ENCODE results near the gene WARS2.
A peak's percentile ranks its signal among the peaks of the same experiment; 100 is the strongest.

Gene WARS2

GRCh38 chr1:119091618-119092017, 48.8 kb downstream of the WARS2 start:
- no peak overlapping the region for H3K27ac ChIP-seq
- no peak for DNase-seq (ENCODE audit: low read depth, low spot score)

GRCh38 chr1:119090250-119090649, 50.2 kb downstream of the WARS2 start:
- DNase-seq (ENCODE audit: low read depth, low spot score): no peak
- no peak overlapping the region for H3K27ac ChIP-seq

- DNase-seq (ENCODE audit: low read depth, low spot score): no peak
These were observed 53.6 kb downstream of the WARS2 start for GRCh38 chr1:119086830-119087229.

GRCh38 chr1:119084798-119085197, 55.7 kb downstream of the WARS2 start:
- DNase-seq (ENCODE audit: low read depth, low spot score): no peak
- H3K27ac ChIP-seq: no peak overlapping the region

More at GRCh38 chr1:119086830-119087229, 53.6 kb downstream of the WARS2 start:
- H3K27ac ChIP-seq: no peak overlapping the region

GRCh38 chr1:119083980-119084379, 56.5 kb downstream of the WARS2 start:
- DNase-seq (ENCODE audit: low read depth, low spot score): no peak

GRCh38 chr1:119083479-119083878, 57.0 kb downstream of the WARS2 start:
- no peak for DNase-seq (ENCODE audit: low read depth, low spot score)
- H3K27ac ChIP-seq: no peak overlapping the region

More at GRCh38 chr1:119083980-119084379, 56.5 kb downstream of the WARS2 start:
- no peak overlapping the region for H3K27ac ChIP-seq

GRCh38 chr1:119081700-119082099, 58.8 kb downstream of the WARS2 start:
- H3K27ac ChIP-seq: no peak overlapping the region
- DNase-seq (ENCODE audit: low read depth, low spot score): no peak

GRCh38 chr1:119081267-119081666, 59.2 kb downstream of the WARS2 start:
- no peak for DNase-seq (ENCODE audit: low read depth, low spot score)
- H3K27ac ChIP-seq: no peak overlapping the region

- no peak overlapping the region for H3K27ac ChIP-seq
- DNase-seq (ENCODE audit: low read depth, low spot score): peak; percentile 8
These were observed 59.9 kb downstream of the WARS2 start for GRCh38 chr1:119080586-119080985.

- no peak for DNase-seq (ENCODE audit: low read depth, low spot score)
- H3K27ac ChIP-seq: no peak overlapping the region
These were observed 60.6 kb downstream of the WARS2 start for GRCh38 chr1:119079881-119080280.

GRCh38 chr1:119075614-119076013, 64.8 kb downstream of the WARS2 start:
- H3K27ac ChIP-seq: no peak overlapping the region
- DNase-seq (ENCODE audit: low read depth, low spot score): no peak

- no peak for DNase-seq (ENCODE audit: low read depth, low spot score)
- no peak overlapping the region for H3K27ac ChIP-seq
These were observed 69.1 kb downstream of the WARS2 start for GRCh38 chr1:119071321-119071720.

- H3K27ac ChIP-seq: no peak overlapping the region
- no peak for DNase-seq (ENCODE audit: low read depth, low spot score)
These were observed 70.8 kb downstream of the WARS2 start for GRCh38 chr1:119069682-119070081.

- DNase-seq (ENCODE audit: low read depth, low spot score): no peak
These were observed 72.0 kb downstream of the WARS2 start for GRCh38 chr1:119068427-119068826.

GRCh38 chr1:119061700-119062099, 78.8 kb downstream of the WARS2 start:
- no peak for DNase-seq (ENCODE audit: low read depth, low spot score)
- H3K27ac ChIP-seq: no peak overlapping the region

More at GRCh38 chr1:119068427-119068826, 72.0 kb downstream of the WARS2 start:
- H3K27ac ChIP-seq: no peak overlapping the region

- H3K27ac ChIP-seq: no peak overlapping the region
- DNase-seq (ENCODE audit: low read depth, low spot score): no peak
These were observed 84.9 kb downstream of the WARS2 start for GRCh38 chr1:119055568-119055967.

- H3K27ac ChIP-seq: no peak overlapping the region
- no peak for DNase-seq (ENCODE audit: low read depth, low spot score)
These were observed 86.5 kb downstream of the WARS2 start for GRCh38 chr1:119053917-119054316.

GRCh38 chr1:119052267-119052666, 88.2 kb downstream of the WARS2 start:
- DNase-seq (ENCODE audit: low read depth, low spot score): no peak
- H3K27ac ChIP-seq: no peak overlapping the region

- H3K27ac ChIP-seq: no peak overlapping the region
- DNase-seq (ENCODE audit: low read depth, low spot score): no peak
These were observed 91.6 kb downstream of the WARS2 start for GRCh38 chr1:119048624-119049404.

GRCh38 chr1:119046785-119047438, 93.5 kb downstream of the WARS2 start:
- no peak for DNase-seq (ENCODE audit: low read depth, low spot score)
- peak overlapping the region; percentile 34 for H3K27ac ChIP-seq

- peak overlapping the region; percentile 34 for H3K27ac ChIP-seq
- no peak for DNase-seq (ENCODE audit: low read depth, low spot score)
These were observed 94.0 kb downstream of the WARS2 start for GRCh38 chr1:119046429-119046784.

All from epithelial cell of prostate (primary cell).